GM12865 (cell line): ENCODE data around the gene TPX2.

Source experiments
- DNase-seq: peaks from one replicate; pipeline ENCODE4 v3.0.0; 2010; ENCODE audit warnings: low read depth
- H3K4me3 ChIP-seq: 2 replicates; pipeline ENCODE4 v1.5.1; 2011; ENCODE audit warnings: mild to moderate bottlenecking, low read depth, low read length, control low read depth
- CTCF ChIP-seq: IDR thresholded peaks from 2 replicates; pipeline ENCODE4 v1.5.1; 2011; ENCODE audit warnings: low read length, control low read depth, low read depth, inconsistent platforms; ENCODE audit not compliant: insufficient read depth; ENCODE audit errors: missing control alignments

The TPX2 gene

GRCh38 chr20:31781945-31782344, 42.9 kb downstream of the TPX2 start:
- no peak overlapping the region for H3K4me3 ChIP-seq
- TF ChIP-seq CTCF, result no peak
- DNase-seq, result no peak

DNA sequence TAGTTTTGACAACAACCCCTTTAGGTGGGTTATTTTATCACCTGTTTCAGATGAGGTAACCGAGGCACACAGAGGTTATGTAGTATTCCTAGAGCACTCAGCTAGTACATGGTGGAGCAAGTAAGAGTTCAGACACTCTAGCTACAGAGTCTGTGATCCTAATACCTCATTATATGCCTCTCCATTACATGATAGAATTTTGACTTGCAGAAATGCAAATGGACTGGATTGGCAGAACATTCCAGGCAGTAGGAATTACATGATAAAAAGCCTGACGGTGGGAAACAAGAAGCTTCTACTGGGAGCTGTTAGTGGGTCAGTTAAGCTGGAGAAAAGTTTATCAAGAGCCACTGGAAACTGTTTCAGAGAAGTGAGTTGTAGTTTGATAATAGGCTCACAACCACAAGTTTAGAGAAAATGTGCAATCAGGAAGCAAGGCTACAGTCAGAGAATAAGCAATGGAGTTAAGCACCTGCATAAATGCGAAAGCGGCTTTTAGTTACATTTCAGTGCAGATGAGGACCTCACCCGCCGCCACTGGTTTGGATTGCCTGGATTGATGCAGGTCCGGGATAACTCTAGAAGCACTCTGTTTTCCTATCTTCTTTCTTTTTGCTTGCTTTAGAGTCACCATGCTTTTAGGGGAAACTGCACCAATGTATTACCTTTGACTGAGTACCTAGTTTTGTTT, 45.4 kb downstream of the TPX2 start:
- DNase-seq, result no peak
- TF ChIP-seq CTCF, result no peak
- H3K4me3 ChIP-seq, result no peak overlapping the region

DNA sequence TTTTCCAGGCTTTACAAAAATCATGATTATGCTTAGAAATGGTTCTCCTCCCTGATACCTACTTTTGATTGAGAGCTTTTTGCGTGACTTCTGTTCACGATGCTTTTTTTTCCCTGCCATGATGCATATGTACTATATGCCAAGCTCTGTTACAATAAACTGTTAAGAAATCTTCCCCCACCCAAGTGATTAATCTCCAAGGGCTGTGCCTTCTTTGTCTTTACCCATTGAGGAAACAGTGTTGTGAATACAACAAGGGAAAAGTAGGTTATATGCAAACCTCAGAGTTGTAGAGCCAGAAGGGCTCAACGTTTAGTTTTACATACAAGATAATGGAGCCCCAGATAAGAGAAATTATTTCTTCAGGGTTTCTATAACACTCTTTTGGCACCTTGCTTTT, 46.0 kb downstream of the TPX2 start:
- no peak for DNase-seq
- TF ChIP-seq CTCF, result no peak
- H3K4me3 ChIP-seq, result no peak overlapping the region

- DNase-seq, result no peak
- H3K4me3 ChIP-seq, result no peak overlapping the region
- TF ChIP-seq CTCF, result no peak
Measured at GRCh38 chr20:31788578-31788977, 49.5 kb downstream of the TPX2 start.

- no peak for TF ChIP-seq CTCF
- no peak overlapping the region for H3K4me3 ChIP-seq
- DNase-seq, result no peak
Measured at GRCh38 chr20:31790401-31790800, 51.3 kb downstream of the TPX2 start.

GRCh38 chr20:31797364-31797763, 58.3 kb downstream of the TPX2 start:
- H3K4me3 ChIP-seq, result no peak overlapping the region
- no peak for DNase-seq
- TF ChIP-seq CTCF, result no peak

- TF ChIP-seq CTCF, result no peak
- H3K4me3 ChIP-seq, result no peak overlapping the region
- DNase-seq, result no peak
Measured at GRCh38 chr20:31801508-31801907, 62.4 kb downstream of the TPX2 start.
